Measurements from ENCODE around the gene ANK3.

- TF ChIP-seq CTCF (IDR thresholded peaks at IDR 0.05), result no peak
- no peak for TF ChIP-seq POLR2AphosphoS5 (IDR thresholded peaks at IDR 0.05)
- TF ChIP-seq POLR2A (IDR thresholded peaks at IDR 0.05), result no peak
Observed at GRCh38 chr10:60257767-60258428, 131.8 kb downstream of the ANK3 start.
